Pancreas (tissue), 10 donors: ENCODE measurements around the gene MAD1L1. TPM values are rescaled to one million over a fixed set of nuclear protein-coding genes. Genes with fewer than 3 reads are reported as not detected.

Experiments used
- ATAC-seq, 4 donors: fragments of 200-7000 bp; cut with Tn5 transposase; one replicate each; pipeline versions ENCODE4 v1.8.0 to v1.9.1; 2020; ENCODE audit warnings: mild to moderate bottlenecking in 4 of 4, moderate library complexity in 4 of 4
- DNase-seq, 6 donors: peaks; one replicate each; pipeline ENCODE4 v3.0.0-alpha.2; 2020
- FAIRE-seq: peaks from 2 replicates; lab custom pipeline; 2012; peaks lifted over from hg19 to GRCh38; lab: Jason Lieb, UNC
- H3K27ac ChIP-seq, 4 donors: fragments of 200-600 bp; sonication (generic); 1 replicate in 3 of 4; 2 replicates in 1 of 4; pipeline versions ENCODE4 v1.5.0 to v1.8.0; 2020
- H3K27me3 ChIP-seq, 4 donors: fragments of 200-600 bp; one replicate each; pipeline ENCODE4 v1.8.0; 2021
- H3K36me3 ChIP-seq, 3 donors: fragments of 200-600 bp; sonication (generic) in 1 of 3; one replicate each; pipeline versions ENCODE4 v1.5.0 to v1.8.0; 2020 to 2021
- H3K4me1 ChIP-seq, 3 donors: fragments of 200-600 bp; one replicate each; pipeline ENCODE4 v1.8.0; 2021
- H3K4me3 ChIP-seq, 4 donors: fragments of 200-600 bp; sonication (generic) in 2 of 4; one replicate each; pipeline versions ENCODE4 v1.5.0 to v1.8.0; 2020 to 2021
- H3K9me3 ChIP-seq, 4 donors: fragments of 200-600 bp; one replicate each; pipeline ENCODE4 v1.8.0; 2021
- CTCF ChIP-seq, 4 donors: fragments of 200-600 bp; sonication (generic) in 3 of 4; IDR thresholded peaks; one replicate each; pipeline versions ENCODE4 v1.5.0 to v1.8.0; 2021; ENCODE audit warnings: antibody characterized with exemption in 4 of 4
- WGBS, 2 donors: extraction: QIAGEN DNeasy Blood & Tissue Kit; methylation state at CpG; one replicate each; pipeline ENCODE4 v1.1.7; 2013; 5-methylcytosine and 5-hydroxymethylcytosine counted together
- intact Hi-C, 3 donors: fragments of 100-400 bp; cut with DNase I; formaldehyde crosslinking; loops; one replicate each; pipeline versions ENCODE4 v1.11.1 to v1.14.2; 2022
- polyA plus RNA-seq, 2 donors: library from polyadenylated mRNA; stranded (reverse); fragments of 200-250 nt; gene quantifications; one replicate each; pipeline ENCODE4 v1.2.3, GENCODE V29; 2013
- total RNA-seq, 6 donors: library from RNA; stranded (reverse); fragmentation: NEBNext Ultra II Directional in 4 of 6; extraction: Animal tissue kit (Norgen Biotek cat#: 25700) in 4 of 6; gene quantifications; one replicate each; pipeline versions ENCODE4 v1.2.1 to v1.2.4, GENCODE V29; 2021 to 2023
- donor health status: healthy with polysubstance abuse.
- donor health status: DM: no; HTN: no; CAD: no; lungs with moderate emphysema.
- donor health status: DM: no; HTN: no; CAD: no.
- donor health status: control.
- donor health status: control.
- donor health status: Bipolar disorder and iron deficiency.
- donor health status: DM: yes; HTN: yes; CAD: no.
- donor health status: DM: no; HTN: no; CAD: no.
- donor health status: DM: no; HTN: no; CAD: no.
- donor health status: DM: yes; HTN: yes; CAD: no.

Gene MAD1L1
- total and polyA plus RNA-seq, 8 donors: 9.8 to 28.2 (median 11.9) TPM

- TF ChIP-seq CTCF (IDR thresholded peaks at IDR 0.05): no peak
- Histone ChIP-seq H3K36me3 (no peaks in the 10 kb centered on the region), H3K27me3 (no peaks in the 10 kb centered on the region), H3K27ac (no peak overlapping the region), H3K4me1 (no peaks in the 10 kb centered on the region), H3K9me3 (no peaks in the 10 kb centered on the region), H3K4me3 (no peak overlapping the region)
- ATAC-seq (no peak), DNase-seq (peak in 1 of 6 donors; percentile 1), FAIRE-seq (no peak)
- WGBS, 2 donors: 95 to 98% methylated on average over 7 of the region's 7 CpGs
- intact Hi-C loops: no loop called here
Observed at GRCh38 chr7:2028733-2029132, 204.0 kb downstream of the MAD1L1 start.

GRCh38 chr7:2025188-2025587 is 207.6 kb downstream of the MAD1L1 start:
- no peak overlapping the region for H3K4me3 ChIP-seq
- H3K4me1 ChIP-seq: no peaks in the 10 kb centered on the region
- WGBS, 2 donors: 90 to 92% methylated on average over 4 of the region's 4 CpGs
- intact Hi-C loops: no loop called here
- H3K9me3 ChIP-seq: no peaks in the 10 kb centered on the region
- no peaks in the 10 kb centered on the region for H3K27me3 ChIP-seq
- TF ChIP-seq CTCF (IDR thresholded peaks at IDR 0.05): no peak
- ATAC-seq: no peak
- H3K36me3 ChIP-seq: no peaks in the 10 kb centered on the region
- H3K27ac ChIP-seq: no peak overlapping the region
- no peak for FAIRE-seq
- no peak for DNase-seq

GRCh38 chr7:2024567-2024918 is 208.2 kb downstream of the MAD1L1 start:
- FAIRE-seq (no peak), DNase-seq (peak in 3 of 6 donors; percentile 3 to 16 (median 11)), ATAC-seq (no peak)
- no peak for TF ChIP-seq CTCF (IDR thresholded peaks at IDR 0.05)
- Histone ChIP-seq H3K36me3 (no peaks in the 10 kb centered on the region), H3K27ac (no peak overlapping the region), H3K4me1 (no peaks in the 10 kb centered on the region), H3K9me3 (no peaks in the 10 kb centered on the region), H3K4me3 (no peak overlapping the region), H3K27me3 (no peaks in the 10 kb centered on the region)
- 91 to 97% methylated on average over 4 of the region's 4 CpGs for WGBS, 2 donors
- intact Hi-C loops: no loop called here

- Histone ChIP-seq H3K4me1 (no peaks in the 10 kb centered on the region), H3K4me3 (no peak overlapping the region), H3K36me3 (no peaks in the 10 kb centered on the region), H3K27me3 (no peaks in the 10 kb centered on the region), H3K9me3 (no peaks in the 10 kb centered on the region), H3K27ac (no peak overlapping the region)
- intact Hi-C loops: no loop called here
- FAIRE-seq: no peak
- no peak for TF ChIP-seq CTCF (IDR thresholded peaks at IDR 0.05)
- ATAC-seq: peak in 1 of 4 donors; percentile 62
- DNase-seq: peak in 2 of 6 donors; percentile 6 to 17
- WGBS, 2 donors: 92% methylated on average over 7 of the region's 7 CpGs
Observed at GRCh38 chr7:2023877-2024566, 208.7 kb downstream of the MAD1L1 start.

- H3K9me3 ChIP-seq: no peaks in the 10 kb centered on the region
- ATAC-seq: no peak
- WGBS, 2 donors: 72 to 78% methylated on average over 8 of the region's 8 CpGs
- intact Hi-C loops: no loop called here
- H3K4me1 ChIP-seq: no peaks in the 10 kb centered on the region
- H3K36me3 ChIP-seq: no peaks in the 10 kb centered on the region
- no peaks in the 10 kb centered on the region for H3K27me3 ChIP-seq
- no peak overlapping the region for H3K4me3 ChIP-seq
- no peak for DNase-seq
- TF ChIP-seq CTCF (IDR thresholded peaks at IDR 0.05): no peak
- H3K27ac ChIP-seq: no peak overlapping the region
- no peak for FAIRE-seq
Observed at GRCh38 chr7:2022737-2023250, 210.0 kb downstream of the MAD1L1 start.
